Fibroblast of villous mesenchyme (primary cell): ENCODE results near the gene SARDH. TPM values are rescaled to one million over a fixed set of nuclear protein-coding genes. Genes with fewer than 3 reads are reported as not detected.

Experiments
- DNase-seq: peaks from one replicate; pipeline ENCODE4 v3.0.0-alpha.2; 2010; ENCODE audit warnings: low read depth
- H3K4me3 ChIP-seq: 2 replicates; pipeline ENCODE4 v1.5.1; 2011; ENCODE audit warnings: low read depth, mild to moderate bottlenecking, low read length
- CTCF ChIP-seq: IDR thresholded peaks from 2 replicates; pipeline ENCODE4 v1.5.1; 2012; ENCODE audit warnings: low read depth, mild to moderate bottlenecking, low read length; ENCODE audit not compliant: insufficient read depth
- total RNA-seq: library from RNA; depleted of rRNA; stranded (reverse); fragments of >200 nt; gene quantifications from 2 replicates; pipeline ENCODE4 v1.2.3, GENCODE V29; 2012

The SARDH gene
- total RNA-seq: 5.5 and 6.0 TPM in 2 replicates

- peak within 1 kb of the TSS; percentile 57 for H3K4me3 ChIP-seq
- TF ChIP-seq CTCF: no peak
- peak; percentile 53 for DNase-seq
These were observed at the start of gene SARDH for GRCh38 chr9:133737774-133738639. Gene SARDH, minus strand, starts transcription at chr9:133738352. Its CDS starts 4,179 bp downstream, at chr9:133734173.

- DNase-seq: peak; percentile 17
- H3K4me3 ChIP-seq: no peak overlapping the region
- TF ChIP-seq CTCF: no peak
These were observed 49.5 kb upstream of the SARDH start for GRCh38 chr9:133787754-133788025.

DNA sequence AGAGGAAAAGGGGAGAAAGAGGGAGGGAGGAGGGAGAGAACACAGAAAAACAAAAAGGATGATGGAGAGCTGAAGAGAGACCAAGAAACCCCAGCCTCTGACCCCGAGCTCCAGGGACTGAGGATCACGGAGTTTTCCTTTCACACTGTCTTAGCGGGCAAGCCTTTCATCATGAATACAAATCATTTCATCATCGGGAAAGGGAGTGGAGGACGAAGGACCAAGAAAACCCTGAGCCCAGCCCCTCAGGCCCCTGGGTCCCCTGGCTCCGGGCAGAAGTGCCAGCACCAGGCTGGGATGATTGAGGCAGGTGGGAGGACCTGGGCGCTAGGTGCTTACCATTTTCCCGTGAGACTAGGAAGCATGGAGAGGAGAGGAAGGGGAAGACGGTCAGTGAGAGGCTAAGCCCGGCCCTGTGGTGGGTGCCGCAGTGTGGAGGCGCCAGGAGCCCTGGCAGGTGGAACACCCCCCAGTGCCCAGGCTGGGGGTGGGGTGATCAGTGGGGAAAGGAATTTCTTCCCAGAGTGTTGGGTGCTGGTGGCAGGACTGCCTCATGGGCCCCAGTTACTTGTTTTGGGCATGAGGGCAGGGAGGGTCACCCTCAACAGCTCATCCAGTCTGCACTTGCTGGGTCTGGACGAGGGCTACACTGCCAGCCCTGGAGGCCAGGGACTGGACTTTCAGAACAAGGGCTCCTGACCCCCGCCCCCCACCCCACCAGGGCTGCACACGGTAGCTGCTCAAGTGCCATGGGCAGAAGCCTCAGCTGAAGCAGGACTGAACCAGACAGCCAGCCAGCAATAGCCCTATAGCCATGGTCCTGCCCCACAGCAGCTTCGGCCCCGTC lies 49.0 kb upstream of the SARDH start:
- no peak for DNase-seq
- H3K4me3 ChIP-seq: no peak overlapping the region
- no peak for TF ChIP-seq CTCF

GRCh38 chr9:133786371-133786753 lies 48.2 kb upstream of the SARDH start:
- DNase-seq: no peak
- TF ChIP-seq CTCF: no peak
- H3K4me3 ChIP-seq: no peak overlapping the region

DNA sequence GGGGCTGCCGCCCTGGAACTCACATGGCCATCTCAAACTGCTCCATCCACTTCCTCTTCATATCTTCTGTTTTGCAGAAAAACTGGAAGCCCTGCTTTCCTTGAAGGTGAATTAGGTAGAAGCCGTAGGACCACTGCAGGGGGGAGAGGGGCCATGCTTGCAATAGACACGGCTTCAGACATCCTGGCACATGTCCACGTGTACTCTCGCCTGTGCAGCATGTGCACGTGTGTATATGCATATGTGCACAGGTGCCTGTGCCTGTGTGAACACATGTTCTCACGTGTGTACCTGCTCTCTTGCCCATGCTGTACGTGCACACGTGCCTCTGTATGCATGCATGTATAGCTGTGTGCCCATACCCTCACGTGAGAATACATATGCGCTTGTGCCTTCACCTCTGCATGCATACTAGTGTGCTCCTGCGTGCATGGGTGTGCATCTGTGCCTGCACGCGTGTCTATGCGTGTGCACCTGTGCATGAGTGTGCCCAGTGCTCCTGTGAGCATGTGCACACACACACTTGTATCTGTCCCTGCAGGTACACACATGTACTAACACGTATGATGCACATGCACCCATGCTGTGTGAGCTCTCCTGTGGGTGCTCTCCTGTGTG lies 47.7 kb upstream of the SARDH start:
- DNase-seq: no peak
- TF ChIP-seq CTCF: no peak
- H3K4me3 ChIP-seq: no peak overlapping the region

DNA sequence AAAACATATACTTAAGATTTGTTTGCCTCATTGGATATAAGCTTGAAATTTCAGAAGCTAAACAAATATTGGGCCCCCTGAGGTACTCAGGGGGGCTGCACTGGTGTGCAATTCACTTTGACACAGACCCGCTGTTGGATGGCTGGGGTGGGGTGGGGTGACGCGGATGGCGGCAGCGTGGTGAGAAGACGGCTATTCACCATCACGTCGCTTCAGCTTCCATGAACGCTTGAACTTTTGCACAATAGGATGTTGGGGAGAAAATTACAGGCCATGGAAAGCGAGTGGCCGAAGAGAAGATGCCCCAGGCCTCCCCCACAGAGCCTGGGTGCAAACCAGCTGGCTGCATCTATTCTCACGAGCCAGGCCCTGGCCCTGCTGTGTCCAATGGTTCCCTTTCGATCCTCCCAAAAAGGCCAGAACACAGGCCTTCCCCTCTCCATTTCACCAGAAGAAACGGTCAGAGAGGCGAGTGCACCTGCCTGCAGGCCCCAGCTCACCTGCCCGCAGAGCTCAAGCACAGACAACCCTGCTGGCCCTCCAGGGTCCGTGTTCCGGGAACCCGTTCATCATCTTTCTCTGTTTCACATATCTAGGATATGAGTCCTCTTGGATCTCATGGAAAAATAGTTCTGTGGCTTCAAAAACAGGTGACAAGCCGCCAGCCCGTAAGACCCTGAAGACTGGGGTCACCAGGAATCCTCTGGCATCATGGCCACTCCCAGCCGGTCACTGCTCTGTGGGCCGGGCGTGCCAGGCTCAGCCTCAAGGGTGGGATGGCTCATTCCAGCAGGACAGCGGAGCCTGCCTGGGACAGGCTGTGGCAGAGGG lies 46.8 kb upstream of the SARDH start:
- no peak for DNase-seq
- TF ChIP-seq CTCF: no peak
- no peak overlapping the region for H3K4me3 ChIP-seq
